Activated T-cell treated with anti-CD3 and anti-CD28 coated beads, Interleukin-2, amount 50 U/mL, for 24 hours (primary cell): Measurements from ENCODE around the gene KIAA1217.
"Not testable (repeated sequence)": the region's sequence is repeated elsewhere in the genome, so short reads cannot be mapped to it uniquely, and the experiment has no call there.

Experiments used
- DNase-seq: peaks from one replicate; pipeline ENCODE4 v3.0.0-alpha.2; 2020
- H3K27ac Mint-ChIP-seq: 2 replicates; pipeline ENCODE4 v1.8.0; 2020; ENCODE audit warnings: mild to moderate bottlenecking, mixed read lengths
- H3K27me3 Mint-ChIP-seq: 2 replicates; pipeline ENCODE4 v1.8.0; 2020; ENCODE audit warnings: mixed read lengths
- H3K36me3 Mint-ChIP-seq: 2 replicates; pipeline ENCODE4 v1.8.0; 2020; ENCODE audit warnings: low read depth, mixed read lengths
- H3K4me1 Mint-ChIP-seq: 2 replicates; pipeline ENCODE4 v1.8.0; 2020; ENCODE audit warnings: low read depth, mixed read lengths
- H3K4me3 Mint-ChIP-seq: 2 replicates; pipeline ENCODE4 v1.8.0; 2020; ENCODE audit warnings: mild to moderate bottlenecking, moderate library complexity, mixed read lengths
- H3K9me3 Mint-ChIP-seq: 2 replicates; pipeline ENCODE4 v1.8.0; 2020; ENCODE audit warnings: mixed read lengths

Gene KIAA1217

GRCh38 chr10:24340883-24341282, 131.9 kb downstream of the KIAA1217 start:
- Mint-ChIP-seq H3K27ac (no peak overlapping the region), H3K9me3 (no peaks in the 10 kb centered on the region), H3K36me3 (no peaks in the 10 kb centered on the region), H3K4me1 (no peaks in the 10 kb centered on the region), H3K27me3 (peaks cover 6% of the 10 kb centered on the region), H3K4me3 (no peak overlapping the region)
- no peak for DNase-seq

GRCh38 chr10:24341371-24341770, 132.4 kb downstream of the KIAA1217 start:
- no peak for DNase-seq

GRCh38 chr10:24341897-24342296, 133.0 kb downstream of the KIAA1217 start:
- no peak overlapping the region for H3K4me3 Mint-ChIP-seq
- no peaks in the 10 kb centered on the region for H3K9me3 Mint-ChIP-seq
- H3K36me3 Mint-ChIP-seq = no peaks in the 10 kb centered on the region
- no peak for DNase-seq
- no peaks in the 10 kb centered on the region for H3K4me1 Mint-ChIP-seq
- no peak overlapping the region for H3K27ac Mint-ChIP-seq
- H3K27me3 Mint-ChIP-seq = peaks cover 6% of the 10 kb centered on the region

More at GRCh38 chr10:24341371-24341770, 132.4 kb downstream of the KIAA1217 start:
- H3K4me1 Mint-ChIP-seq = no peaks in the 10 kb centered on the region
- H3K9me3 Mint-ChIP-seq = no peaks in the 10 kb centered on the region
- peaks cover 6% of the 10 kb centered on the region for H3K27me3 Mint-ChIP-seq
- no peak overlapping the region for H3K27ac Mint-ChIP-seq
- no peaks in the 10 kb centered on the region for H3K36me3 Mint-ChIP-seq
- H3K4me3 Mint-ChIP-seq = no peak overlapping the region

GRCh38 chr10:24343686-24344085, 134.7 kb downstream of the KIAA1217 start:
- Mint-ChIP-seq H3K9me3 (no peaks in the 10 kb centered on the region), H3K36me3 (no peaks in the 10 kb centered on the region), H3K4me1 (no peaks in the 10 kb centered on the region), H3K27me3 (peaks cover 6% of the 10 kb centered on the region), H3K4me3 (no peak overlapping the region), H3K27ac (no peak overlapping the region)
- no peak for DNase-seq

GRCh38 chr10:24344279-24344678, 135.3 kb downstream of the KIAA1217 start:
- peaks cover 6% of the 10 kb centered on the region for H3K27me3 Mint-ChIP-seq
- no peak overlapping the region for H3K27ac Mint-ChIP-seq
- no peak for DNase-seq
- H3K36me3 Mint-ChIP-seq = no peaks in the 10 kb centered on the region
- no peaks in the 10 kb centered on the region for H3K4me1 Mint-ChIP-seq
- no peak overlapping the region for H3K4me3 Mint-ChIP-seq
- H3K9me3 Mint-ChIP-seq = no peaks in the 10 kb centered on the region

- H3K9me3 Mint-ChIP-seq = no peaks in the 10 kb centered on the region
- H3K4me3 Mint-ChIP-seq = no peak overlapping the region
- DNase-seq = no peak
- no peak overlapping the region for H3K27ac Mint-ChIP-seq
- no peaks in the 10 kb centered on the region for H3K36me3 Mint-ChIP-seq
- no peaks in the 10 kb centered on the region for H3K4me1 Mint-ChIP-seq
- peaks cover 6% of the 10 kb centered on the region for H3K27me3 Mint-ChIP-seq
These were observed 135.9 kb downstream of the KIAA1217 start for GRCh38 chr10:24344695-24345463.

GRCh38 chr10:24346877-24347519, 138.1 kb downstream of the KIAA1217 start:
- Mint-ChIP-seq H3K27me3 (peaks cover 4% of the 10 kb centered on the region), H3K9me3 (no peaks in the 10 kb centered on the region)
- DNase-seq = no peak

GRCh38 chr10:24349379-24350001, 140.6 kb downstream of the KIAA1217 start:
- no peak for DNase-seq
- Mint-ChIP-seq H3K9me3 (no peaks in the 10 kb centered on the region), H3K36me3 (no peaks in the 10 kb centered on the region), H3K27ac (no peak overlapping the region), H3K4me3 (no peak overlapping the region), H3K27me3 (no peaks in the 10 kb centered on the region), H3K4me1 (no peaks in the 10 kb centered on the region)

More at GRCh38 chr10:24346877-24347519, 138.1 kb downstream of the KIAA1217 start:
- Mint-ChIP-seq H3K27ac (no peak overlapping the region), H3K36me3 (no peaks in the 10 kb centered on the region), H3K4me1 (no peaks in the 10 kb centered on the region), H3K4me3 (no peak overlapping the region)

- DNase-seq = no peak
- Mint-ChIP-seq H3K27me3 (no peaks in the 10 kb centered on the region), H3K27ac (no peak overlapping the region), H3K9me3 (no peaks in the 10 kb centered on the region), H3K36me3 (no peaks in the 10 kb centered on the region), H3K4me3 (no peak overlapping the region), H3K4me1 (no peaks in the 10 kb centered on the region)
These were observed 141.4 kb downstream of the KIAA1217 start for GRCh38 chr10:24350070-24350921.

- not testable (repeated sequence) for H3K9me3 Mint-ChIP-seq, DNase-seq, H3K27ac Mint-ChIP-seq, H3K4me1 Mint-ChIP-seq, H3K36me3 Mint-ChIP-seq, H3K27me3 Mint-ChIP-seq, H3K4me3 Mint-ChIP-seq
These were observed 141.9 kb downstream of the KIAA1217 start for GRCh38 chr10:24350922-24351225.

GRCh38 chr10:24351961-24352360, 143.0 kb downstream of the KIAA1217 start:
- Mint-ChIP-seq H3K36me3 (no peaks in the 10 kb centered on the region), H3K4me1 (no peaks in the 10 kb centered on the region)
- no peak for DNase-seq

GRCh38 chr10:24352399-24352798, 143.5 kb downstream of the KIAA1217 start:
- H3K27ac Mint-ChIP-seq = no peak overlapping the region
- H3K4me3 Mint-ChIP-seq = no peak overlapping the region

More at GRCh38 chr10:24351961-24352360, 143.0 kb downstream of the KIAA1217 start:
- Mint-ChIP-seq H3K4me3 (no peak overlapping the region), H3K27me3 (no peaks in the 10 kb centered on the region), H3K27ac (no peak overlapping the region), H3K9me3 (no peaks in the 10 kb centered on the region)

GRCh38 chr10:24353319-24353718, 144.4 kb downstream of the KIAA1217 start:
- Mint-ChIP-seq H3K36me3 (no peaks in the 10 kb centered on the region), H3K9me3 (no peaks in the 10 kb centered on the region), H3K4me3 (no peak overlapping the region), H3K27ac (no peak overlapping the region), H3K4me1 (no peaks in the 10 kb centered on the region), H3K27me3 (no peaks in the 10 kb centered on the region)
- no peak for DNase-seq

More at GRCh38 chr10:24352399-24352798, 143.5 kb downstream of the KIAA1217 start:
- H3K27me3 Mint-ChIP-seq = no peaks in the 10 kb centered on the region
- no peaks in the 10 kb centered on the region for H3K9me3 Mint-ChIP-seq
- no peaks in the 10 kb centered on the region for H3K36me3 Mint-ChIP-seq
- no peaks in the 10 kb centered on the region for H3K4me1 Mint-ChIP-seq
- no peak for DNase-seq

- Mint-ChIP-seq H3K27ac (no peak overlapping the region), H3K27me3 (no peaks in the 10 kb centered on the region), H3K36me3 (no peaks in the 10 kb centered on the region), H3K4me1 (no peaks in the 10 kb centered on the region), H3K9me3 (no peaks in the 10 kb centered on the region), H3K4me3 (no peak overlapping the region)
- DNase-seq = no peak
These were observed 146.2 kb downstream of the KIAA1217 start for GRCh38 chr10:24355056-24355688.
